ENCODE results near the gene CLTC. TPM values are rescaled to one million over a fixed set of nuclear protein-coding genes. Genes with fewer than 3 reads are reported as not detected.
A peak's percentile ranks its signal among the peaks of the same experiment; 100 is the strongest.

The CLTC gene
- total RNA-seq, 2 donors from 2014 or later, result 179 to 220 TPM

DNA sequence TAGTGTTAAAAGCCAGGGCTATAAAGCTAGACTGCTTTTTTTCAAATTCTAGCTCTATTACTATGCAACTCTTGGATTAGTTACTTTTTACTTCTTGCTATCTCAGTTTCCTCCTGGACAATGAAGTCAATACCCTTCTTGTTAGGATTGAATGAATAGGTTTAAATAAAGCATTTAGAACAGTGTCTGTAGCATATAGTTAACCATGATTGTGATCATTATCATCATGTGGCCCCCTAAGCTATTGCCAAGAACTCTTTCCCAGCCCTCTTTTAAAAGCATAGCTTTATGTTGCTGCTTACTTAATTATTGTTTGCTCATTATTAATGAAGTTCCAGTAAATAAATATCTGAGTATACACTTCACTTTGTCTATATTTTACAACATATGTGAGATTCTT is 92.2 kb downstream of the CLTC start:
- intact Hi-C loops (cut with DNase I), result no loop called here
- ATAC-seq (no peak), DNase-seq (no peak)

DNA sequence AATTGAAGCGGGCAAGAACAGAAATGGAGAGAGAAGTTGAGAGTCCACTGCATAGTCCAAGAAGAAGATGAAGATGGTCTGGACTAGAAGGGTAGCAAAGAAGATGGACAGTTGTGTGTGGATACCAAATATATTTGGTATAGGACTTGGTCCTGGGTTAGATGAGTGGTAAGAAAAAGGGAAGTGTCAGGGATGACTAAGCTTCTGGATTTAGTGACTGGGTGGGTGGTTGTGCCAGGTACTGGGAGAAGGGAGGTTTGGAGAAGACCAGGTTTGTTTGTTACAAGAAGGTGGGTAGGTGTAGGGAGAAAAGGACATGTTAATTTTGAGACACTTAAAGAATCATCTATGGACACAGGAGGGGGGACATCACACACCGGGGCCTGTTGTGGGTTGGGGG is 93.2 kb downstream of the CLTC start:
- ATAC-seq (peak in 1 of 2 donors; percentile 12), DNase-seq (no peak)
- intact Hi-C loops (cut with DNase I), result no loop called here

DNA sequence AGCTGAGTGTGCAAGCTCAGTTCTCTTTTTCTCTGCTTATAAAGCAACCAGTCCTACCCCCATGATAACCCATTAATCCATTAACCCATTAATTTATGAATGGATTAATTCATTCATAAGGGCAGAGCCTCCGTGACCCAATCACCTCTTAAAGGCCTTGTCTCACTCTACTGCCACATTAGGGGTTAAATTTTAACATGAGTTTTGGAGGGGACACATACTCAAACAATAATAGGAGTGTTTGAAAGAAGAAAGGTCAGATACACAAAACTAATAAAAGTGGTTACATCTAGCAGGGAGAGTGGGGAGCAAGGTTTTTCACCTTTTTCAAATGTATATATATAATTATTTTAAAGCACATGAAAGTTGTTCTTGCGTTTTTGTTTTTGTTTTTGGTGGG is 94.6 kb downstream of the CLTC start:
- DNase-seq, result no peak
- intact Hi-C loops (cut with DNase I), result no loop called here
- ATAC-seq, result no peak

DNA sequence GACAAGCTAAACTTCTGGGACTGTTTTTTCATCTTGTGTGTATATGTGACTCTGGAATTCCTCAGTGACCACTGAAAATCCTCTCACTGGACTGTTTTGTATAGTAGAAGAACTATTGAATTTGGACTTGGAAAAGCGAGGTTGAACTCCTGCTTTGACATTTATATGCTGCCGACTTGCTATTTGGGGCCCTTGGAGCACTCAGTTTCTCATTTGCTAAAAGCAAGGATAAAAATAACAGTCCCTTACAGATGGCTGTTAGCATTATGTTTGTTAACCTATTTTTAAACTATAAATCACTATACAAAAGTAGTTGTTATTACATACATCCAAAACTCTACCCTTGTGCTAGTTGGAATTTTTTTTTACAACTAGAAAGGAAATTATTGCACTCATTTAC is 96.7 kb downstream of the CLTC start:
- no peak for ATAC-seq
- DNase-seq, result no peak
- intact Hi-C loops (cut with DNase I), result no loop called here

DNA sequence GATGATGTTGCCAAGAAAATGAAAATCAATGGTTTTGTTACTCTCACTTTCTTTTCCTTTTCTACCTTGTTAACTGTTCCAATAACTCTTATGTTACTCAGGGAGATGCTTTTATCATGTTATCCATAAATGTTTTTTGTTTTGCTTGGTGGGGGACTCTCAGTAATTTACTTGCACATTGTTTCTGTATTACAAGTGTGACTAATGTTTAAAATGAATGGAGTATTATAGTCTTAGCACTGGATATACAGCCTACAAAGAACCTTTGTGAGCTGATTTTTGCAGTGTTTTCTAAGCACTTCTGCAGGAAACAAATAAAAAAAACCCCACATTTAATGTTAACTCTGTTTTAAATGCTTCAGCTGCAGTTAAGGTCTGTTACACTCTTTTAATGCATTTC is 99.8 kb downstream of the CLTC start:
- intact Hi-C loops (cut with DNase I), result no loop called here
- no peak for ATAC-seq
- no peak for DNase-seq

DNA sequence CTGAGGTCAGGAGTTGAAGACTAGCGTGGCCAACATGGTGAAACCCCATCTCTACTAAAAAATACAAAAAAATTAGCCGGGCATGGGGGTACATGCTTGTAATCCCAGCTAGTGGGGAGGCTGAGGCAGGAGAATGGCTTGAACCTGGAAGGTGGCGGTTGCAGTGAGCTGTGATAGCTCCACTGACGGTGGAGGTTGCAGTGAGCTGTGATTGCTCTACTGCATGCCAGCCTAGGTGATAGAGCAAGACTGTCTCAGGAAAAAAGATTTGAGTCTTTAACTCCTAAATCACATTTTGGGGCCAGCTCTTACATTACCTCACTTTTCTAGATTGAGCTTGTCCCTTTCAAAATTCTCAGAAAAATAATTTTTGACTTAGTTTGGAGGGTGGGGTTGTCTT is 102.9 kb downstream of the CLTC start:
- intact Hi-C loops (cut with DNase I), result no loop called here
- ATAC-seq (no peak), DNase-seq (no peak)

DNA sequence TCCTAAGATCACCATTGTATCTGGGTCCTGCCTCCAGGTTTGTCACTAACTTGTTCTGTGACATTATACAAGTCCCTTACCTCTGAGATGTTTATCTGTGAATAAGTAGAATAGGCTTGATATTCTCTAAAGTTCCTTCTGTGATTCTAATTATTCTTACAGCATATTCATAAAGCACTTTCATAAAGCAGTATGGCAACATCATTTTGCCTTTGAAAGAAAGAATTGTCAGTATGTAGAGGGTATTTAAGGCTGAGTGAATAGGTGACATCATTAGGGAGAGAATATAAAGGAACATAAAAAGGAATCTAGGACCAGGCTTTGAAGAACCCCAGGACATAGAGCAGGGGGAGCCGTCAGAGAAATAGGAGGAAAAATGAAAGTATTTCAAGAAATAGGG is 103.3 kb downstream of the CLTC start:
- DNase-seq, result no peak
- no peak for ATAC-seq
- intact Hi-C loops (cut with DNase I), result no loop called here

DNA sequence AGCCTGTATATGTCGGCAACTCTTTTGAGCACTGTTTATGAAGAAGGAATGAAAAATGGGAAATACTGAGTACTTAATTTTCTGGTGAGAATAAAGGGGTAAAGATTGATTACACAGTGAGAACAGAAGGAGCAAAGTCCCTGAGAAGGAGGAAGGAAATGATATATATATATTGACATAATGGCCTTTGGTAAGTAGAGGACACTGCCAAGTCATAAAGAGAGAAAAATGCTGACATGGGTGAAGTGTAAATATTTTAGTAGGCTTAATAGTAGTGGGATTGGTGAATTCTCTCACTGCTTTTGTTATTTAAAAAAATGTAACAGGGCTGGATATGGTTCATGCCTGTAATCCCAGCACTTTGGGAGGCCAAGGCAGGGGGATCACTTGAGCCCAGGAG is 103.9 kb downstream of the CLTC start:
- intact Hi-C loops (cut with DNase I), result no loop called here
- DNase-seq (no peak), ATAC-seq (no peak)

DNA sequence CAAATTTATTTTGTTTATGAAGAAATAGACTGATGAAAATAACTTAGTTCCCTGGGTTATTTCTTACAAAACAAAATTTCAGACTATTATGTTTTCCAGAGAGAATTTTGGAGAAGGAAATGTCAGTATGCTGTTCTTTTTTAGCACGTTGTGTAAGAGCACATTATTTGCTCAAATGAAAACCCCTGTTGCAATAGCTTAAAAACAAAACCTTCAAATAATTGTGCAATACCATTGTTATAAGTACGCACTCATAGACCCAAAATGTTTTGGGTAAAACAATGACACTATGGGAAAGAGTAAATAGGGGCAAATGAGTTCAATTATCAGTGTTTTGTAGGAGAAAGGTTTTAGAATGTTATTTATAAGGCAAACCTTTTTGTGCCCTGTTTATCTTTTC is 106.0 kb downstream of the CLTC start:
- intact Hi-C loops (cut with DNase I), result no loop called here
- DNase-seq, result no peak
- peak; percentile 41 to 59 for ATAC-seq

DNA sequence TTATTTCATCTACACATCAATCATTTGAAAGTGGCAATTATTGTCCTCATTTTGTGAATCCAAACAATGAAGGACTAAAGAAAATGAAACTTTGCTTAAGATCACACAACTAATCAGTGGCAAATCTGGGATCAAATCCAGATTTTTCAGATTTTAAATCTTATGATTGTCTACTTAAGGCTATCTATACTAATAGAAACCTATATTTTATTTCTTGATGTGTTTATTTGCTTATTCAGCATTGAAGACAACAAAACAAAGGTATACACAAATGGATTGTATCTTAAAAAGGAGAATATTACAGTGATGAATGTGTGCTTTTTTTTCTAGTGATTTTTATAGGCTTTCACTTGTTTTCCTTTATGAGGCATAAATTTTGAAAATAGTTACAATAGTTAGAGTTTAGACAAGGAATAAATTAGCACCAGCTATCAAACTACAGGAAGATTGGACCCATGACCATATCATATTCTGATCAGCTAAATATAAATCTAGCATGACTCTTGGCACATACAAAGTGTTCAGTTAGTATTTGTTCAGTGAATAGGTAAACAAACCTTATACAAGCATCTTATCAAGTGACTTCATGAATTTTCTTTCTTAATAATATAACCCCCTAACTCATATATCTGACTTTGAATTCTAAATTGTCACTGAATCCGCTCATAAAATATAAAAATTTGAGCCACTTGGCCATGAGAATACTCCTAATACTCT is 108.3 kb downstream of the CLTC start:
- intact Hi-C loops (cut with DNase I), result no loop called here
- ATAC-seq, result no peak
- no peak for DNase-seq

DNA sequence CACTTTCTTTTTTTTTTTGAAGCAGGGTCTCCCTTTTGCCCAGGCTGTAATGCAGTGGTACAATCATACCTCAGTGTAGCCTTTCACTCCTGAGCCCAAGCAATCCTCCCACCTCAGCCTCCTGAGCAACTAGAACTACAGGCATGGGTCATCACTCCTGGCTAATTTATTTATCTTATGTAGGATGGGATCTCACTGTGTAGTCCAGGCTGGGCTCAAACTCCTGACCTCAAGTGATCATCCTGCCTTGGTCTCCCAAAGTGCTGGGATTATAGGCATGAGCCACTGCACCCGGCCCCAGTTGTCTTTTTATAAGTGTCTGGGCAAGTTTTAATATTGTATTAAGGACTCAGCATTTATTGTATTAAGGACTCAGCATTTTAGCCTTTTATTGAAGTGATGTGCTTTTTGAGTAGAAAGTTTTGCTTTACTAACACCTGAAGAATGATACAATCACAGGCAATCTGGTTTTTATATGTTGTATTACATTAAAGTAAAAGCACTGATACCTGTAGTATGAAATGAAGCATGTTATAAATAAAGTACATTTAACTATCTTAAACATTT is 110.7 kb downstream of the CLTC start:
- no peak for DNase-seq
- intact Hi-C loops (cut with DNase I), result no loop called here
- no peak for ATAC-seq

DNA sequence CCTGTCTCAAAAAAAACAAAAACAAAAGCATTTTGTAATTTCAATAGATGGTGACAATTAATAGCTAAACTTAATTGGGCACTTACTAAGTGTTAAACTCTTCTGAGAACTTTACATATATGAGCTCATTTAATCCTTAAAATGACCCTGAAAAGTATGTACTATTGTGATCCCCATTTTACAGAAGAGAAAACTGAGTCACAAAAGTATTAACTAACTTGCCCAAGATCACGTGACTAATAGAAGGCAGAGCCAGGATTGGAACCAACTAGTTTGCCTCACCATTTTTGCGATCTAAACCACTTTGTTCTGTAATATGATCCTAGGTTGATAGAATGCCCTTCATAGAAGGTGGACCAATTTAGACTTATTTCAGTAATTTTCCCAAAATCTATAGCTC is 114.0 kb downstream of the CLTC start:
- ATAC-seq (no peak), DNase-seq (no peak)
- intact Hi-C loops (cut with DNase I), result no loop called here

DNA sequence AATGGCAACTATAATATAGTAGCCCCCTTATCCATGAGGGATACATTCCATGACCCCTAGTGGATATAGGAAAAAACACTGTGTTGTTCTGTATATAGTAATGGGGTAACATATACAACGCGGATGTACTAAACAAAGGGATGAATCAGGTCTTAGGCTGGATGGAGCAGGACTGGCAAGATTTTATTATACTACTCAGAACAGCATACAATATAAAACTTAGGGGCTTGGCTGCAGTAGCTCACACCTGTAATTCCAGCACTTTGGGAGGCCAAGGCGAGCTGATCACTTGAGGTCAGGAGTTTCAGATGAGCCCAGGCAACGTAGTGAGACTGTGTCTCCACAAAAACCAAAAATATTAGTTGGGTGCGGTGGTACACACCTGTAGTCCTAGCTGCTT is 114.5 kb downstream of the CLTC start:
- DNase-seq (no peak), ATAC-seq (no peak)
- intact Hi-C loops (cut with DNase I), result no loop called here

DNA sequence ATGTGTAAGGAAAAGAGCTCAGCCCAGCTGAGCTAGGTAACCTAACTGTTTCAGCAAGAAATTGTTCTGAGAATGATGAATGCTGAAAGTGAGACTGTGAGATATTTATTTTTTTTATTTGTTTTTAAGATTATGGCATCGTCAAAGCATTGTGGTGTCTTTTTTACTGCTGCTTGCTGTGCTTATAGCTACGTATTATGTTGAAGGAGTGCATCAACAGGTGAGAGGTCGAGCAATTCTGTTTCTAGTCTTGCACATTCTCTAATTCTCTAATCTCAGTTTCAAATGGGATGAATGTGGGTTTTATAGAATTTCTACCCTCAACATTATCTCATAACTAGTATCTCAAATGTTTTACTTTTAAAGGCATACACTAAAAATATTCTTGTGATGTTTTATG is 117.6 kb downstream of the CLTC start:
- intact Hi-C loops (cut with DNase I), result no loop called here
- no peak for ATAC-seq

DNA sequence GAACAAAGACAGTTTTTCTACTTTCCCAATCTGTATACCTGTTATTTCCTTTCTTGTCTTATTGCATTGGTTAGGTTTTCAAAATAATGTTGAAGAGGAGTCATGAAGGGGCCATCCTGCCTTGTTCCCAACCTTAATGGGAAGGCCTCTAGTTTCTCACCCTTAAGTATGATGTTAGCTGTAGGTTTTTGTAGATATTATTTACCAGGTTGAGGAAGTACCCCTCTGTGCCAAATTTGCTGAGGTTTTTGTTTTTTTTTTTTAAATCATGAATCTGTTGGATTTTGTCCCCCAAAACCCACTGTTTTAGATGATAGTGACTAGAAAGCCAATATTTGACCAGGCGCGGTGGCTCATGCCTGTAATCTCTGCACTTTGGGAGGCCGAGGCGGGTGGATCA is 124.1 kb downstream of the CLTC start:
- intact Hi-C loops (cut with DNase I), result no loop called here
- ATAC-seq (no peak), DNase-seq (no peak)

More for the DNA sequence above, 117.6 kb downstream of the CLTC start:
- DNase-seq, result no peak

DNA sequence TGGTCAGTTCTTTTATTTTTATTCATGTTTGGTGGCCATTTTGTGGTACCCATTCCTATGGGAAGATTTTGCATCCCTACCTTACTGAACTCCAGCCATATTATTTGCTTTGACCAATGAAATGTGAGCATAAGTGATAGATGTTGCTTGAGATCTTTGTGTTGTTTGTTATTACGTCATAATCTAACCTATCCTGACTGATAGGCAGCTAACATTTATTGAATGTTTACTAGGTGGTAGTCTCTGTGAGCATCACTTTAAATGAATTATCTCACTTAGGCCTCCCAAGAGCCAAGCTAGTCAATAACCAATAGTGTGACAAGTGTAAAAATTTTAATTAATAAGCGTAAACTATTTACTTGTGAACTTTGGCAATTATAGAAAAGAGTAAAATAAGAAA is 125.3 kb downstream of the CLTC start:
- no peak for ATAC-seq
- intact Hi-C loops (cut with DNase I), result no loop called here

More for the DNA sequence above, 125.3 kb downstream of the CLTC start:
- DNase-seq, result no peak

Other genes starting within 250 kb of the CLTC start
- gene DHX40, start 54.3 kb upstream of the CLTC start, total RNA-seq, result 10 to 100 TPM; 15.0 to 16.5 TPM
- 10 to 100 TPM; 10.1 to 15.4 TPM for gene PTRH2, start 87.5 kb downstream of the CLTC start, total RNA-seq
- gene VMP1, start 87.8 kb downstream of the CLTC start, total RNA-seq, result 100 to 1,000 TPM in 1 of 2 donors, 10 to 100 TPM in 1; 82.1 to 123 TPM